K562 (cell line): ENCODE results near the gene DBX1.

Source experiments
- CBFB ChIP-seq: sonication (generic); formaldehyde crosslinking; IDR thresholded peaks from 2 replicates; pipeline ENCODE4 v1.4.0; 2020; ENCODE audit warnings: mild to moderate bottlenecking, missing genetic modification reagents
- EGR1 ChIP-seq: fragments of 450-650 bp; conservative IDR thresholded peaks from 2 replicates; pipeline ENCODE4 v1.6.1; 2017; ENCODE audit warnings: mild to moderate bottlenecking

GRCh38 chr11:20193307-20193706, 33.0 kb upstream of the DBX1 start:
- TF ChIP-seq EGR1: no peak
- no peak for TF ChIP-seq CBFB (CRISPR knock-in tag)
